ENCODE measurements around the gene NUDT13. TPM values are rescaled to one million over a fixed set of nuclear protein-coding genes. Genes with fewer than 3 reads are reported as not detected.
A peak's percentile ranks its signal among the peaks of the same experiment; 100 is the strongest.

Gene NUDT13
- total and polyA plus RNA-seq, 9 of the 15 experiments (the other 6 are each of a cell fraction or from before 2014, with no cell fraction given) = 4.7 to 11.1 (median 5.6) TPM

DNA sequence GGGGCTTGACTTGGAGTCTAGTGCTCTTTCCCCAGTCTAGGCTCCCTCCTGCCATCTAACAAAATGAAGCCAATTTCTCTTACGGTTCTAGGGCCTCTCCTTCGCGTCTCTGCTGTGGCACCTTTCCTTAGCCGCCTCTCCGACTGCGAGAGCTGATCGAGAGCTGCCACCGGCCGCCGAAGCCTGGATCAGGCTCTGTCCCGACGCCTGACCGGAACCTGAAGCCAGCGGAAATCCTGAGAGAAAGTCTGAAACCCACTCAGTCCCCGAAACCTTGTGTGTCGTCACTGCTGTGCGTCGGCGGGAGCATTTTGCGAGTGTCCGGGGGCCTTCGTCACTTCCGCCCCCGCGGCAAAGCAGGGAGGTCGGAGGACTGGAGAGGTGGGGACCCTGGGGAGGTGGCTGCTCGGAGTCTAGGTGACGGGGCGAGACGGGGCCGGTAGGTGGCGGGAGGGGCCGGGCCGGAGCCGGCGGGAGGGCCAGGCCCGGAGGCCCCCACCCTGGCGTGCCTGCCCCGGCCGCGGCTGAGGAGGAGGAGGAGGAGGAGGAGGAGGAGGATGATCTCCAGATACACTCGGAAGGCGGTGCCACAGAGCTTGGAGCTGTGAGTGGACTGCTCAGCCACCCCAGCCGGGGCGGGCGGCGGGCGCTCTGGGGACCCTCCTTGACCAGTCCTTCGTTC, 57.7 kb downstream of the NUDT13 start, which contains the start of the genes ECD and FAM149B1 (continued):
- TF ChIP-seq, protein P1, sequence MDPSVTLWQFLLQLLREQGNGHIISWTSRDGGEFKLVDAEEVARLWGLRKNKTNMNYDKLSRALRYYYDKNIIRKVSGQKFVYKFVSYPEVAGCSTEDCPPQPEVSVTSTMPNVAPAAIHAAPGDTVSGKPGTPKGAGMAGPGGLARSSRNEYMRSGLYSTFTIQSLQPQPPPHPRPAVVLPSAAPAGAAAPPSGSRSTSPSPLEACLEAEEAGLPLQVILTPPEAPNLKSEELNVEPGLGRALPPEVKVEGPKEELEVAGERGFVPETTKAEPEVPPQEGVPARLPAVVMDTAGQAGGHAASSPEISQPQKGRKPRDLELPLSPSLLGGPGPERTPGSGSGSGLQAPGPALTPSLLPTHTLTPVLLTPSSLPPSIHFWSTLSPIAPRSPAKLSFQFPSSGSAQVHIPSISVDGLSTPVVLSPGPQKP (CRISPR knock-in tag; IDR thresholded peaks at IDR 0.05) = no peak
- TF ChIP-seq PHF8 (IDR thresholded peaks at IDR 0.05; ENCODE audit: borderline replicate concordance, low read length) (peak; percentile 99), ZNF175 (CRISPR knock-in tag; IDR thresholded peaks at IDR 0.05; ENCODE audit: low read depth) (no peak), RAD21 (CRISPR knock-in tag; conservative IDR thresholded peaks at IDR 0.05 in 1 of 2, IDR thresholded peaks at IDR 0.05 in 1 of 2) (peak in 1 of 2 experiments; percentile 51; a peak in 2 of 4 replicates), ZNF449 (CRISPR knock-in tag; IDR thresholded peaks at IDR 0.05) (no peak), RCOR1 (IDR thresholded peaks at IDR 0.05; ENCODE audit: borderline replicate concordance in 1 of 2, low read depth in 2 of 2, low read length in 2 of 2) (peak in 1 of 2 experiments; percentile 39; a peak in 3 of 4 replicates), POLR2AphosphoS2 (IDR thresholded peaks at IDR 0.05; ENCODE audit: low read length) (peak; percentile 86; the same call in 1 of the 2 replicates), MCM2 (IDR thresholded peaks at IDR 0.05; ENCODE audit: low read depth) (no peak), EWSR1 (IDR thresholded peaks at IDR 0.05; ENCODE audit: borderline replicate concordance, low read depth, partially characterized antibody) (no peak), YBX1 (IDR thresholded peaks at IDR 0.05) (no peak), EHMT2 (IDR thresholded peaks at IDR 0.05) (peak; percentile 33; the same call in 1 of the 2 replicates), ZBTB1 (CRISPR knock-in tag; IDR thresholded peaks at IDR 0.05; ENCODE audit: borderline replicate concordance, low read depth) (no peak), IFI16 (CRISPR knock-in tag; IDR thresholded peaks at IDR 0.05) (no peak), ZNF518B (CRISPR knock-in tag; IDR thresholded peaks at IDR 0.05) (no peak), HLTF (IDR thresholded peaks at IDR 0.05) (no peak), JUNB (CRISPR knock-in tag; conservative IDR thresholded peaks at IDR 0.05) (no peak), SIN3B (IDR thresholded peaks at IDR 0.05; ENCODE audit: low read depth) (peak; percentile 98)
- TF ChIP-seq, protein P2, sequence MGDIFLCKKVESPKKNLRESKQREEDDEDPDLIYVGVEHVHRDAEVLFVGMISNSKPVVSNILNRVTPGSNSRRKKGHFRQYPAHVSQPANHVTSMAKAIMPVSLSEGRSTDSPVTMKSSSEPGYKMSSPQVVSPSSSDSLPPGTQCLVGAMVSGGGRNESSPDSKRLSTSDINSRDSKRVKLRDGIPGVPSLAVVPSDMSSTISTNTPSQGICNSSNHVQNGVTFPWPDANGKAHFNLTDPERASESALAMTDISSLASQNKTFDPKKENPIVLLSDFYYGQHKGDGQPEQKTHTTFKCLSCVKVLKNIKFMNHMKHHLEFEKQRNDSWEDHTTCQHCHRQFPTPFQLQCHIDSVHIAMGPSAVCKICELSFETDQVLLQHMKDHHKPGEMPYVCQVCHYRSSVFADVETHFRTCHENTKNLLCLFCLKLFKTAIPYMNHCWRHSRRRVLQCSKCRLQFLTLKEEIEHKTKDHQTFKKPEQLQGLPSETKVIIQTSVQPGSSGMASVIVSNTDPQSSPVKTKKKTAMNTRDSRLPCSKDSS (IDR thresholded peaks at IDR 0.05; ENCODE audit: low read depth, partially characterized antibody) = no peak
- TF ChIP-seq, protein P3, sequence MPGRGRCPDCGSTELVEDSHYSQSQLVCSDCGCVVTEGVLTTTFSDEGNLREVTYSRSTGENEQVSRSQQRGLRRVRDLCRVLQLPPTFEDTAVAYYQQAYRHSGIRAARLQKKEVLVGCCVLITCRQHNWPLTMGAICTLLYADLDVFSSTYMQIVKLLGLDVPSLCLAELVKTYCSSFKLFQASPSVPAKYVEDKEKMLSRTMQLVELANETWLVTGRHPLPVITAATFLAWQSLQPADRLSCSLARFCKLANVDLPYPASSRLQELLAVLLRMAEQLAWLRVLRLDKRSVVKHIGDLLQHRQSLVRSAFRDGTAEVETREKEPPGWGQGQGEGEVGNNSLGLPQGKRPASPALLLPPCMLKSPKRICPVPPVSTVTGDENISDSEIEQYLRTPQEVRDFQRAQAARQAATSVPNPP (IDR thresholded peaks at IDR 0.05; ENCODE audit: borderline replicate concordance, insufficient read depth, insufficient read length) = no peak

All from K562 (cell line).